CD4-positive, alpha-beta T cell treated with Interferon gamma for 1 hour (primary cell): ENCODE results near the gene ACSS1.

Source experiments
- DNase-seq: peaks from one replicate; pipeline ENCODE4 v3.0.0-alpha.2; 2020

Gene ACSS1

DNA sequence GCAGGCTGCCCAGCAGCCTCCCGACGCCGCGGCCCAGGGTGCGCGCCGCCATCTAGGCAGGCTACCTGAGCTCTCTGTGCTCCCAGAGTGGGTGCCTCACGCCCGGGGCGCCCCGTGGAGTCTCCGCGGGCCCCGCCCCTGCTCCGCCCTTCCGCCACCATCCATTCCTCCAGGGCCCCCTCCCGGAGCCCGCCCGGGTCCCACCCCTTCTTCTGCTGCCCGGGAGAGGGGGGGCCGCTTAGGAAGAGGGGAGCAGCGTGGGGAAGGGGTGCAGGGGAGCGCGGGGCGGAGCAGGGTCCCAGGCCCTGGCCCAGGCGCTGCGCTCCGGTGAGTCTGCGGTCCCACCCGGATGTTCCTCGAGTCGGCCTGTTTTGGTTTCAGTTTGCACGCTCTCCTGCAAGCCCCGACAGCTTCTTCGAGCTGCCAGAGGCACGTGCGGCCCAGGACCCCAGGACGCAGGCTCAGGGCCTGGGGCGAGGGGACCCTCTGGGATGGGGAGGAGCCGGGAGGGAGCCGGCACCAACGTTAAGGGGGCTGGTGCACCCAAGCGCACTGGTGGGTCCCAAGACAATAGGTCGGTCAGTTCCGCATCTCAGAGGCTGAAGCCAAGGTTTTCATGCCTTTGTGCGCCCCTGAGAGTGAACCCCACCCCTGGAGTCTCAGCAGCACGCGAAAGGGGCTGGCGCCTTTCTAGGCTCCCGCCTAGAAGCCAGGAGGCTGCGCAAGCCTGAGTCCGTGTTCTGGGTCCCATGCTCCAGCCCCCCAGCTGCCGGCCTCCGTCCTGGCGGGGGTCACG, at the start of gene ACSS1:
ACSS1 (minus strand) TSS at position 89 of the 796 bp plus-strand sequence; CDS start at position 52, 37 bp downstream.
- DNase-seq = peak; percentile 76

GRCh38 chr20:25103526-25103925, 45.6 kb upstream of the ACSS1 start:
- no peak for DNase-seq

- no peak for DNase-seq
Measured at GRCh38 chr20:25100914-25101313, 43.0 kb upstream of the ACSS1 start.

DNA sequence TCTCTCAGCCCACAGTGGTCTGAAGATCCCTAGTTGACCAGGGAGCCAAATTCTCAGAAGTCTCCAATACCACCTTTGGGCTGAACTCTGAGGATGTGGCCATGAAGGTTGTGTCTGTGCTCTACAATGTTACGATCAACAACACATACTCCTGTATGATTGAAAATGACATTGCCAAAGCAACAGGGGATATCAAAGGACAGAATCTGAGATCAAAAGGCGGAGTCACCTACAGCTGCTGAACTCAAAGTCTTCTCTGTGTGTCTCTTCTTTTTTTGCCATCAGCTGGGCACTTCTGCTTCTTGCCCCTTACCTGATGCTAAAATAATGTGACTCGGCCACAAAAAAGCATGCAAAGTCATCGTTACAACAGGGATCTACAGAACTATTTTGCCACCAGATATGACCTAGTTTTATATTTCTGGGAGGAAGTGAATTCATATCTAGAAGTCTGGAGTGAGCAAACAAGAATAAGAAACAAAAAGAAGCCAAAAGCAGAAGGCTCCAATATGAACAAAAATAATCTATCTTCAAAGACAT, 41.7 kb upstream of the ACSS1 start:
- DNase-seq = no peak

DNA sequence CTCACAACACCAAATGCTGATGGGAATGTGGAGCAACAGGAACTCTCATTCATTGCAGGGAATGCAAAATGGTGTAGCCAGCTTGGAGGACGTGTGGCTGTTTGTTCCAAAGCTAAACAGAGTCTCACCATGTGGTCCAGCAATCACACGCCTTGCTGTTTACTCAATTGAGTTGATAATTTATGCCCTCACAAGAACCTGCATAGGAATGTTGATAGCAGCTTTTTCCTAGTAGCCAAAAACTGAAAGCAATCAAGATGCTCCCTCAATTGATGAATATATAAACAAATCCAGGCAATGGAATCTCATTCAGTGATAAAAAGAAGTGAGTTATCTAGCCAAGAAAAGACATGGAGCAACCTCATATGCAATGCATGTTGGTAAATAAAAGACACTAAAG, 39.6 kb upstream of the ACSS1 start:
- no peak for DNase-seq

GRCh38 chr20:25090492-25091429, 32.8 kb upstream of the ACSS1 start:
- peak; percentile 74 for DNase-seq

DNA sequence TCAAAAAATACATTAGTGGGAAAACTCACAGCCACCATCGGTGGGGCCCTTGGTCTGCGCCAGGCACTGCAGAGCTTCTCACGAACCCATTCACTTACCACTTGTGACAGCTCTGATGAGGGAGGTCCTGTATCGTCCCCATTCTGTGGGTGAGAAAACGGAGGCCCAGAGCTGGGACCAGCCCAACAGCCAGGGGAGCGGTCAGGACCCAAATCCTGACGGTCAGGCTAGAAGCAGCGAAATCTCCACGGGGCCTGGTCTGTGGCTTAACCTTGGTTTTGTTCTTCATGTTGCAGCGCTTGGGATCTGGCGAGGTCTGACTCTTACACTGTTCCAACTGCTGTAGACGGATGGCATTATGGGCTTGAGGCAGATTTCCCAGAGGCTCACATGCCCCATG, 31.7 kb upstream of the ACSS1 start:
- DNase-seq = no peak

- no peak for DNase-seq
Measured at GRCh38 chr20:25089096-25089495, 31.2 kb upstream of the ACSS1 start.

- no peak for DNase-seq
Measured at GRCh38 chr20:25088267-25088666, 30.3 kb upstream of the ACSS1 start.

DNA sequence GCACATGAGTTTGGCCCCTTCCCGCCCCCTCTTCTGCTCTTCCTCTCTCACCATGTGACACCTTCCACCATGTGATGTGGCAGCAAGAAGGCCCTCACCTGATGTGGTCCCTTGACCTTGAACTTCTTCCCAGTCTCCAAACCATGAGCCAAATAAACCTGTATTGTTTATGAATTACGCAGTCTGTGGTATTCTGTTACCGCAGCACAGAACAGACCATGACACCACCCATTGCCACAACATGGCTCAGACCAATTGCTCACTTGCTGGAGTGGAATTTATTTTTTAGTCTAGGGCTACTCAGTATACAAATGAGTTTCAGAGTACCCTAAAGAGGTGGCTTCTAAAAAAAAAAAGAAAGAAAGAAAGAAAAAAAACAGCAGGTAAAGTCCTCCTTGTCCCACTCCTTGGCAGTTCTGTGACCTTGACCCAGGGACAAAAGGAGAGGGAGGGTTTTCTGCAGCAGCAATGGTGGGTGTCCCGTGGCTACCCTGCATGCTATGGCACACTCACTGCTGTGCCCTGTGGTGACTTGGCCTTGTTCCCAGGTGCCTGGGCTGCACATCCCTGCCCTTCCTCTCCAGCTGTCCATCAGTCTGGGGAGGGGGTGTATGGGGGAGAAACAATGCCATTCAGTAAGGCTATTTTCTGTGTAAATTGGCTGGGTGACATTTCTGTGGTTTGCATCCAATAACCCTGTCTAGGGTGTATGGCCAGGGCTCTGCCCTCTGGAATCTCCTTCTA, 29.4 kb upstream of the ACSS1 start:
- no peak for DNase-seq

GRCh38 chr20:25085756-25086495, 28.0 kb upstream of the ACSS1 start:
- DNase-seq = no peak

DNA sequence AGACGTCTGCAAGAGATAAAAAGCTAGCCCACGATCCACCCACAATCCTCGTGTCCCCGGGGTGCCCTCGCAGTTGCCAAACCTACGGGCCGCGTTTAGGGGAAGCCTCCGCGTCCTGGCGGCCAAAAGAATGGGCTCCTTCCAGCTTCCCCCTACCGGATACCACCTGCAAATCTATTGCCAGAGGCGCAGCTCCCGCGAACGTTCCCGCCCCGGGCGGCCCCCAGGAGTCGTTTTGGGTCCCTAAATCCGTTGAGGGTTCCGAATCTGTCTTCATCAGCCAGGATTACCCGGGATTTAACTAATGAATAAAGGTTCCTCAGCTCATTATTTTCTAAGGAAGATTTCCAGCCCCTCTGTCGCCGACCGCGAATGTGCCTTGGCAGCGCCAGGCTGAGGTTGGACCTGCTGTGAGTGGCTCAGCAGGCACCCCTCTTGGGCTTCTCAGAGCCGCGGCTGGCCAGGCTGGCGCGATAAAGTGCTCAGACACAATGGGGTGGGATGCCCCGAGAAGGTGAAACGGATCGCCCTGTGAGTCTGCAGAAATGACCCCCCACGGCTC, 26.8 kb upstream of the ACSS1 start:
- no peak for DNase-seq

- peak; percentile 27 for DNase-seq
Measured at GRCh38 chr20:25083773-25084625, 26.1 kb upstream of the ACSS1 start.

DNA sequence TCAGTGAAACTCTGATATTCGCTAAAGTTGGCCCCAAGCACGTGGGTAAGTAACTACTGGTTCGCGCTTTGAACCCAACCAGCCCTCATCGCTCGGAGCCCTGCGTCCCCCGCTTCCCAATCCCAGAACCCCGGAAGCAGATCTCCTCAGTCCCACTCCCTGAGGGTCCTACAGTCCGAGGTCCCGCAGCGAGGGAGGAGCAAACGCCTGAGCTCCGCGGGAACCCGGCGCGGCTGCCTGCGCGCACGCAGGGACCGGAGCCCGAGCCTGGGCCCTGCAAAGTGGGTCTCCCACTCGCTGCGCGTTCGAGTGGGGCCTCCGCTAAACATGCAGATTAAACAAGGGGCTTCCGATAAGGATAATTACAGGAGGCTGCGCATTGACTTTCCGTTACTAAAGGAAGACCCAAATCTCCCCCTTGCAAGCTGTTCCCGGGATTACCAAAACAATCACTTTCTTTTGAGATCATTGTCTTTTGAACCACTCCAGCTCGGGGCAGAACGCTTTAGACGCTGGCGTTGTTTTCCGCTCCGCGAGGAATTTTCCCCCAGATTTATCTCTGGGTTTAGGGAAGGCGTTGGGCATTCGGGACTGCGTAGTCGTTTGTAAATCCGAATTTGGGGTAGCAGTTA, 25.3 kb upstream of the ACSS1 start:
- DNase-seq = no peak

- no peak for DNase-seq
Measured at GRCh38 chr20:25082498-25082873, 24.5 kb upstream of the ACSS1 start.

DNA sequence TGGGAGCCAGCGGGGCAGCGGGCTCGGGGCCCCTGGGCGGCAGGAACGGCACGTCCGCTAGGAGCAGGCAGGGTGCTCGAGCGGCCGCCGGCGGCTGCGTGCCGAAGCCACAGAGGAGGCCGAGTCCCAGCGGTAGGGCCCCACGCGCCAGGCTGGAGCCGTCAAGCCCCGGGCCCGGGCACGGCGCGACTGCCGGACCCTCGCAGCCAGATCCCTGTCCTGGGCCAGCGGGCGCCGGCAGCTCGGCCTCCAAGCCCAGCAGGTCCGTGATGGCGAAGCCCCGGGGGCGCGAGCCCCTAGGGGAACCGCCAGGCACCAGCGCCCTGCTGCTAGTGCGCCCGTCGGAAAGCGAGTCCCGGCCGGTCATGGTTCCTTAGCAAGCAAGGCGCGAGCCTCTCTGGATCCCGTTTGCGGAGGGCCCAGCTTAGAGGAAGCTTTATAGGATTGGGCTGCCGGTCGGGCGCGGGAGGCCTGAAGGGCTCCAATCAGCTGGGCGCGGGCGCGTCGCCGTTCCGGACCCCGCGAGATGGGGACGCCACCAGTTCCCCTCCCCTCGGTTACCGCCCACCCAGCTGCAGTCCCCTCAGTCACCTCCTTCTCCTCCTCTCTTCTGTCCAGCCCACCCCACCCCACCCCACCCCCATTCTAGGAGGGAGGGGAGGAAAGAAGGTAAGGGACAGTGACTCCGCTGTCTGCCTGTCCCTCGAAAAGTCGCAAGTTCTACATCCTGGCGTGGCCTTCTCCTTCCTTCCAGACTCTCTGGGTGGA, 24.0 kb upstream of the ACSS1 start, which contains the start of gene VSX1:
VSX1 (minus strand) TSS at position 412 of the 768 bp plus-strand sequence; CDS start at position 367, 45 bp downstream.
- DNase-seq = no peak

DNA sequence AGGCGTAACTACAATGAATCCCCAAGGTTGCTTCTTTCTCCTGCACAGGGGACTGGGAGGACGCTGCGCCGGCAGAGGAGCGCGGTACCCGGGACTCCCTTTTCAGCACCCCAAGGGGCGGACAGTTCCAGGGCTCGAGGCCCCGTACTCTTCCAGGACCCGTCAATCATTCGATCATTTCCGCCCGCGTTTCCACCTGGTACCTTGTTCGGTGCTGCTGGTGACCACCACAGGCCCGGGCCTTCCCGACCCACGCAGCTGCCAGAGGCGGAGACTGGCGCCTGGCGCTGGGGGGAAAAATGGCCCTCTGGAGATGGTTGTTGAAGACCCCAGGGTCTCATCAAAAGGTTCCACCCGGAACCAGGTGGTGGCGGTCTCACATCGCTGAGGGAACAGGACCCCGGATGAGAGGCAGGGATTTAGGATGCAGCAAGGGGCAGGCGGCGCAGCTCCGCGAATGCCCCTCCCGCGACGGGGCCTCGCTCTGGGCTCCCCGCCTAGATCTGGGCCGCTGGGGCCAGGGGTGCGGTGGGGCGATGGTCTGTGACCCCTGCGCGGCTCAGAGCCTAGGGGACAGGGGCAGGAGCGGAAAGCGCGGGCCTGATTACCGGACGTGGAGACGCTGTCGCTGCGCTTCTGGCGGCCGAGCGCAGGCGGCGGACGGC, 23.3 kb upstream of the ACSS1 start:
- DNase-seq = no peak

- DNase-seq = no peak
Measured at GRCh38 chr20:25079171-25079570, 21.2 kb upstream of the ACSS1 start.

GRCh38 chr20:25078662-25079061, 20.7 kb upstream of the ACSS1 start:
- no peak for DNase-seq
